HUES6 (cell line): ENCODE results near the gene PLEKHA3.

Experiments
- H3K27ac ChIP-seq: 2 replicates; pipeline ENCODE4 v1.7.0; 2013; ENCODE audit warnings: low read depth, mild to moderate bottlenecking, low read length, inconsistent platforms
- H3K27me3 ChIP-seq: 2 replicates; pipeline ENCODE4 v1.6.1; 2013; ENCODE audit warnings: low read length; ENCODE audit not compliant: control insufficient read depth, insufficient read depth
- H3K36me3 ChIP-seq: 2 replicates; pipeline ENCODE4 v1.6.1; 2013; ENCODE audit warnings: low read length; ENCODE audit not compliant: control insufficient read depth, insufficient read depth
- H3K4me1 ChIP-seq: 2 replicates; pipeline ENCODE4 v1.6.1; 2013; ENCODE audit warnings: low read length; ENCODE audit not compliant: control insufficient read depth, insufficient read depth
- H3K4me3 ChIP-seq: 2 replicates; pipeline ENCODE4 v1.5.1; 2013; ENCODE audit warnings: low read depth, low read length
- H3K9ac ChIP-seq: one replicate; pipeline ENCODE4 v1.6.1; 2013; ENCODE audit warnings: mild to moderate bottlenecking, low read length
- H3K9me3 ChIP-seq: 2 replicates; pipeline ENCODE4 v1.6.1; 2013; ENCODE audit warnings: low read depth, low read length; ENCODE audit not compliant: control insufficient read depth, insufficient read depth

Gene PLEKHA3

GRCh38 chr2:178479275-178479616 is 1.0 kb upstream of the PLEKHA3 start:
- Histone ChIP-seq H3K9ac (no peak overlapping the region), H3K4me3 (peak overlapping the region; percentile 72), H3K36me3 (no peaks in the 10 kb centered on the region), H3K27ac (no peak overlapping the region), H3K4me1 (peaks cover 15% of the 10 kb centered on the region), H3K9me3 (no peaks in the 10 kb centered on the region), H3K27me3 (no peaks in the 10 kb centered on the region; the same call in 1 of the 2 replicates)

GRCh38 chr2:178479758-178480226 is 465 bp upstream of the PLEKHA3 start:
- Histone ChIP-seq H3K36me3 (no peaks in the 10 kb centered on the region), H3K27ac (no peak overlapping the region), H3K9ac (no peak overlapping the region), H3K4me1 (peaks cover 15% of the 10 kb centered on the region), H3K9me3 (no peaks in the 10 kb centered on the region), H3K4me3 (peak overlapping the region; percentile 72), H3K27me3 (no peaks in the 10 kb centered on the region; the same call in 1 of the 2 replicates)

- Histone ChIP-seq H3K27ac (no peak overlapping the region), H3K4me1 (peaks cover 15% of the 10 kb centered on the region), H3K27me3 (no peaks in the 10 kb centered on the region; the same call in 1 of the 2 replicates), H3K9me3 (no peaks in the 10 kb centered on the region), H3K4me3 (peak overlapping the region; percentile 17), H3K36me3 (no peaks in the 10 kb centered on the region; the same call in 1 of the 2 replicates), H3K9ac (no peak overlapping the region)
These were observed 2.2 kb downstream of the PLEKHA3 start for GRCh38 chr2:178482437-178482836.

GRCh38 chr2:178484245-178485041 is 4.2 kb downstream of the PLEKHA3 start:
- H3K9ac ChIP-seq, result no peak overlapping the region
- H3K27me3 ChIP-seq, result no peaks in the 10 kb centered on the region; the same call in 1 of the 2 replicates
- no peak overlapping the region for H3K27ac ChIP-seq
- no peaks in the 10 kb centered on the region; the same call in 1 of the 2 replicates for H3K36me3 ChIP-seq
- no peak overlapping the region for H3K4me3 ChIP-seq
- H3K4me1 ChIP-seq, result peaks cover 12% of the 10 kb centered on the region
- no peaks in the 10 kb centered on the region for H3K9me3 ChIP-seq

DNA sequence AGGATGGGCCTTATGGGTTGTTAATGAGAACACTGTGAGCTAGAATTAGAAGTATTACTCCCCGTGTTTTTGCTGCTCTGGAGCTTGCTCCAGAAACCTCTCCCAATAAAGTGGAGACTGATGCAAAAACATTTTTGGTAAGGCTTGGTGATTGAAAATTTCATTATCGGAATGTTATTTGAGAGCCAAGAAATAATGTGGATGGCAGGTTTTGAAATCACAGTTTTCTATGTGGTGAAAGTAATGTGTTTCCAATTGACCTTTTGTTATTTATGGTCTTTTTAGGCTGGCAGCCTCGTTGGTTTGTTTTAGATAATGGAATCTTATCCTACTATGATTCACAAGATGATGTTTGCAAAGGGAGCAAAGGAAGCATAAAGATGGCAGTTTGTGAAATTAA is 5.1 kb downstream of the PLEKHA3 start:
- H3K27ac ChIP-seq, result no peak overlapping the region
- H3K27me3 ChIP-seq, result no peaks in the 10 kb centered on the region
- peaks cover 12% of the 10 kb centered on the region for H3K4me1 ChIP-seq
- H3K4me3 ChIP-seq, result no peak overlapping the region
- no peaks in the 10 kb centered on the region; the same call in 1 of the 2 replicates for H3K36me3 ChIP-seq
- H3K9ac ChIP-seq, result no peak overlapping the region
- no peaks in the 10 kb centered on the region for H3K9me3 ChIP-seq

- Histone ChIP-seq H3K4me3 (no peak overlapping the region), H3K9ac (no peak overlapping the region), H3K4me1 (no peaks in the 10 kb centered on the region), H3K9me3 (no peaks in the 10 kb centered on the region), H3K27ac (no peak overlapping the region), H3K27me3 (no peaks in the 10 kb centered on the region), H3K36me3 (peaks cover 36% of the 10 kb centered on the region)
These were observed 11.4 kb downstream of the PLEKHA3 start for GRCh38 chr2:178491612-178492011.

DNA sequence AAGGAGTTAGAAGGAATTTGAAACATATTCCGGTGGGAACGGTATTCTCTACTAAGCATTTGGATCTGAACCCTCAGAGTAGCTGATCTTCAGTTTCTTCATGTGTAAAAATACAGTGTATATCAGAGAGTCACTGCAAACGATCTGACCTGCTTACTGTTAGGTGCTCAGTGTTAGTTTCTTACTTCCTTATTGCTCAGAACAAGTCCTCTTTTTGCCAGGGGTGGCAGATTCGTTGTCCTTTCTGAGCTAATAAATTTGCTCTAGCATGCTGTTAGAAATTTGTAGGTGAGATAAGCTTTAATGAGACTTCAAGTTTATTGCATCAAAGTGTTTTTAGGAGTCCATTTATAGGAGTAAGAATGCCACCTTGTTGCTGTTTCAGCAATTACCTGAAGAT is 15.8 kb downstream of the PLEKHA3 start:
- Histone ChIP-seq H3K9me3 (no peaks in the 10 kb centered on the region), H3K4me3 (no peak overlapping the region), H3K27ac (no peak overlapping the region), H3K27me3 (no peaks in the 10 kb centered on the region), H3K4me1 (no peaks in the 10 kb centered on the region), H3K36me3 (peaks cover 57% of the 10 kb centered on the region), H3K9ac (no peak overlapping the region)

DNA sequence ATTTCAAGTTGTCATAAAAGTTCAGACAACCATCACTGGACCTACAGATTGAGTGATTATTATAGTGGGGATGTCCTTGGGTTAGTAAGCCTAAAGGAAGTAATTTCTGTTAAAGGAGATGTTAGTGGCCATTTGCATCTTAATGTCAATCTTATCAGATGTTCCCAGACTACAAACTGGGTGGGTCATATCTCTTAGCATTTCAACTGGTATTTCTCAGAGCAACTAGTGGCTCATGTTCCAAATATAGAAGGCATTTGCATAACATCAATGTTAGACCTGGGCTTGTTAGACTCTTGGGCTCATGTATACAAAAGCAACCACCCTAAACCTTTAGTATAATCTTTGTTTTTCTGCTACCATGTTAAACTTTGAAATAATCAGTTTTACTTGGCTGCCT is 17.9 kb downstream of the PLEKHA3 start:
- H3K27me3 ChIP-seq, result no peaks in the 10 kb centered on the region
- no peaks in the 10 kb centered on the region for H3K4me1 ChIP-seq
- no peak overlapping the region for H3K9ac ChIP-seq
- H3K27ac ChIP-seq, result no peak overlapping the region
- H3K9me3 ChIP-seq, result no peaks in the 10 kb centered on the region
- peaks cover 62% of the 10 kb centered on the region for H3K36me3 ChIP-seq
- H3K4me3 ChIP-seq, result no peak overlapping the region

- no peaks in the 10 kb centered on the region for H3K27me3 ChIP-seq
- no peak overlapping the region for H3K4me3 ChIP-seq
- H3K27ac ChIP-seq, result no peak overlapping the region
- H3K36me3 ChIP-seq, result peaks cover 55% of the 10 kb centered on the region
- no peak overlapping the region for H3K9ac ChIP-seq
- no peaks in the 10 kb centered on the region for H3K9me3 ChIP-seq
- H3K4me1 ChIP-seq, result no peaks in the 10 kb centered on the region
These were observed 19.4 kb downstream of the PLEKHA3 start for GRCh38 chr2:178499640-178500039.

GRCh38 chr2:178502751-178503150 is 22.5 kb downstream of the PLEKHA3 start:
- H3K9me3 ChIP-seq, result no peaks in the 10 kb centered on the region
- H3K36me3 ChIP-seq, result peaks cover 37% of the 10 kb centered on the region
- H3K4me3 ChIP-seq, result no peak overlapping the region
- H3K27me3 ChIP-seq, result no peaks in the 10 kb centered on the region
- no peak overlapping the region for H3K9ac ChIP-seq
- H3K27ac ChIP-seq, result no peak overlapping the region
- H3K4me1 ChIP-seq, result peaks cover 11% of the 10 kb centered on the region; the same call in 1 of the 2 replicates

DNA sequence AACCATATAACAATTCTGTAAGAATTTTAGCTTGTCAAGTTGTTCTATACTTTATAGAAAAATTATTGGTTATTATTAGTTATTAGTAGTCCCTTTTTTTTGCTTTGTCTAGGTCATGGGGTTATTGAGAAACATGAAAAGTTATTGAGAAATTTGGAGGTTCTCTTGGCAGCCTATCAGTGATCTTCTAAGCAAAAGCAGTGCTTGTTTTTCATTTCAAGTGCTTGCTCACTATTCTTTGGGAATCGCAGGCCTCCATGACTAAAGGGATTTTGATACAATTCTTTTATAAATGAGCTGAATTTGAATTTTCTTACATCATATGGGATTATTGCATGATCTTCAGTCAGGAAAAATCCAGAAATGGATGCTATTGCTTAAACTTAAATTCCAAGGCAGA is 25.8 kb downstream of the PLEKHA3 start:
- Histone ChIP-seq H3K4me3 (no peak overlapping the region), H3K9me3 (no peaks in the 10 kb centered on the region), H3K27ac (no peak overlapping the region), H3K4me1 (peaks cover 15% of the 10 kb centered on the region; the same call in 1 of the 2 replicates), H3K36me3 (peaks cover 18% of the 10 kb centered on the region), H3K9ac (no peak overlapping the region), H3K27me3 (no peaks in the 10 kb centered on the region)
